Fibroblast of skin of scalp (primary cell): ENCODE data around the gene FLNB.

ENCODE experiments used
- DNase-seq: peaks from one replicate; pipeline ENCODE4 v3.0.0-alpha.2; 2013

Gene FLNB

GRCh38 chr3:58077596-58078285, 69.5 kb downstream of the FLNB start:
- peak; percentile 40 for DNase-seq

- no peak for DNase-seq
Observed at GRCh38 chr3:58078610-58079009, 70.4 kb downstream of the FLNB start.

DNA sequence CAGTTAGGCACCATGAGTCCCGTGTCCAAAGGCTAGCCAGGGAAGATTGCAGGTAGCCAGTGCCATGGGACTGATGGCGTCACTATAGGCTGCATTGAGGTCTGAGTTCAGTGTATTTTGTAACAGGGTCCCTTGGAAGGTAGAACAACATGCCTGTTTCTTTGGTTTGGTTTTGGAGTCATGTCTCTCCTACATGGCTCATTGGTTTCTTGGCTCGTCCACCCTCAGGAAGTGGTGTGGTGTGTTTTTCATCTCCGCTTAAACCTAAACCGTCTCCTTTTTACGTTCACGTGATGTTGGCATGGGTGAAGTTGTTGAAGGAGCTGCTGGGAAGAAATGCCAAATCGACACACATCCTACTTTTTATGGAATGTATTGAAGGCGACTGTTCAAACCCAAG, 71.6 kb downstream of the FLNB start:
- no peak for DNase-seq

DNA sequence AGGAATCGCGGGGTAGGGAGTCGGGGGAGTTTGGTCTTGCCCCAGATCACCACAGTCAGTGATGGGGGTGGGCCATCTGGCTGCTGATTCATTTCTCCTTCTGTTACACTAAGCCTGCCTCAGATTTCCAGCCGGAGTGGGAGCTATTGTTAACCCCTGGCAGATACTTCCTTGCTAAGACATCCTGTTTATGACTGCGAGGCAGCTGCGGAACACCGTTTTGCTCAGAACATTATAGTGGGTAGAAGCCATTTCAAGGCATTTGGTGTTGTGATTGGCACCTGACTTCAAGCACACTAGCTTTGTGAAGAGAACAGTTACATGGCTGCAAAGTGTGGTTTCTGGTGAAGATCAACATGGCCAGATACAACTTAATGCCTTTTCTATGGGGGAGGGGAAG, 73.8 kb downstream of the FLNB start:
- peak; percentile 56 for DNase-seq

DNA sequence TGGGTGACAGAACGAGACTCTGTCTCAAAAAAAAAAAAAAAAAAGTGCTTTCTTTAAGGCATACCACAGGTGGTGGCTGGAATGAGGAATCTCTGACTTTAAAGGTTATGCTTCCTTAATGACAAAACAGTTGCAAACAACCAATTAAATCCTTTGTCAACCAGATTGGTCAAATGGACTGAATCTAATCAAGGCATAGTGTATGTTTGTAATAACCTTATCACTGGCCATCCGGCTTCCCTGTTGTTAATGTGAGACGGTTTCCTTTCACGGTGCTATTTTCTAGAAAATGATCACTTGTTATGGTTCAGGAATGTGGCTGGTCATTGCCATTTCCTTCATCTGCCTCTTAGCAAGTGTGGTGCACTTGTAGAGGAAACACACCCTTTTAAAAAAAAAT, 75.9 kb downstream of the FLNB start:
- no peak for DNase-seq

GRCh38 chr3:58084788-58085543, 76.7 kb downstream of the FLNB start:
- no peak for DNase-seq

DNA sequence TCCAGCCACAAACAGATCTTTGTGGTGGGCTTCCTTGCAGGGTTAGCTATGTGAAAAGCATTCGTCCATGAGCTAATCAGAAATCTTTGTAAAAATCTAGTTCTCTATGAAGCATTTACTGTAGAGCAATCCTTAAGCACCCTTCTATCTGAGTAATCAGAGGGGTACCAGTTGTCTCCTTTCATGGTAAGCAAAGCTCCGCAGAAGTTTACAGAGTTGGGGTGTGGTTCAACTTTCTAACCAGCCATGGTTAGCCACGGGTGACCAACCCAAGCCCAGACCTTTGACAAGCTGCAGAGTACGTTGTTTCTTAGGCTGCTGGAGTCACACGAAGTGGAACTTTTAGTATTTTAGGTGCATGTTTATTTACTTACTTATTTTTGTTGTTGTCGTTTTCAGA, 77.4 kb downstream of the FLNB start:
- no peak for DNase-seq

DNA sequence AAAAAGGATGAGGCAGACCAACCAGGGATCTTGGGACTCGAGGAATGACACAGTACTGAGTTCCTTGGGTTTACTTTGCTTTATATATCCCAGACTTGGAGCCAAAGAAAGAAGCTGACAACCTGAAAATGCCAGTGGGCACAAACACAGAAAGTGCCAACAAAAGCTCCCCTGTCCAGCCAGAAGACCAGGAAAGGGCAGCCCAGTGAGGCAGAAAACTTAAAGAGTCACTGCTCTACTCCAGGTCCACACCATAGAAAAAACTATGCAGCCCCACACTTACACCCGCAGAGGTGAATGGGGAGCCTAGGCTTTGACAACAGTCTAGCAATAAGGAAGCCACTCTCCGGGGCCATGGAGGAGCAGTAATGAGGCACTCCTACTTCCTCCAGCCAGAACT, 80.3 kb downstream of the FLNB start:
- no peak for DNase-seq

- DNase-seq, result no peak
Observed at GRCh38 chr3:58090351-58090750, 82.1 kb downstream of the FLNB start.

DNA sequence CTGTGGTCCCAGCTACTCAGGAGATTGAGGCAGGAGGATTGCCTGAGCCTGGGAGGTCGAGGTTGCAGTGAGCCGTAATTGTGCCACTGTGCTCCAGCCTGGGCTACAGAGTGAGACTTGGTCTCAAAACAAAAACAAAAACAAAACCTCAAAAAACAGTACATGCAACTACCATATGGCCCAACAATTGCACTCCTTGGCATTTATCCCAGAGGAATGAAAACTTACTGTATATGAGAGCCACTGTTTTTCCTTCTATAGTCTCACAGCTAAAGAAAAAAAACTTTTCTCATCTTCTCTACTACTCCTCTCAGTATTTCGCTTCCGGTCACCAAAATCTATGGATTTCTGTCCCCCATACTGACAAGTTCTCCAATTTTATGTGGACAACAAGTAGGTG, 84.3 kb downstream of the FLNB start:
- DNase-seq, result no peak

- DNase-seq, result peak; percentile 50
Observed at GRCh38 chr3:58093574-58094195, 85.5 kb downstream of the FLNB start.

DNA sequence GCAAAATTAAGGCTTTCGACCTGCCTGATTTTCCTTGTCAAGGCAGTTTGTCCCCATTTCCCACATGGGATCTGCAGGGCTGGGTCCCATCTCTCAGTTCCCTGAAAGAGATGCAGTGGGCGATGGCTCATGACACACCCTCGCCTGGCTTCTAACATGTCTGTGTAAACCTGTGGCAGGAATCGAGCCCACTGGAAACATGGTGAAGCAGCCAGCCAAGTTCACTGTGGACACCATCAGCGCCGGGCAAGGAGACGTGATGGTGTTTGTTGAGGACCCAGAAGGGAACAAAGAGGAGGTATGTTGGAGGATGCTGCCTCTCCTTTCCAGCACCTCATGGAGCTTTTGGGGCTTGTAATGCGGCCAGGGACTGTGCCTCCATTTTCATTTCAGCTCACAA, 86.4 kb downstream of the FLNB start:
- no peak for DNase-seq

- no peak for DNase-seq
Observed at GRCh38 chr3:58095603-58096138, 87.4 kb downstream of the FLNB start.

DNA sequence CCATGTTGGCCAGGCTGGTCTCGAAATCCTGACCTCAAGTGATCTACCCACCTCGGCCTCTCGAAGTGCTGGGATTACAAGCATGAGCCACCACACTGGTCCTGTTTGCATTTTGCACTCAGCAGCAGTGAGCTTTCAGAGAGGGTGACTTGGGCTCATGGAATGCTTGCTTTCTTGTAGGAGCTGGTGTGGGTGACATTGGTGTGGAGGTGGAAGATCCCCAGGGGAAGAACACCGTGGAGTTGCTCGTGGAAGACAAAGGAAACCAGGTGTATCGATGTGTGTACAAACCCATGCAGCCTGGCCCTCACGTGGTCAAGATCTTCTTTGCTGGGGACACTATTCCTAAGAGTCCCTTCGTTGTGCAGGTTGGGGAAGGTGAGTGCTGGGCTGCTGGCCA, 90.3 kb downstream of the FLNB start:
- no peak for DNase-seq

DNA sequence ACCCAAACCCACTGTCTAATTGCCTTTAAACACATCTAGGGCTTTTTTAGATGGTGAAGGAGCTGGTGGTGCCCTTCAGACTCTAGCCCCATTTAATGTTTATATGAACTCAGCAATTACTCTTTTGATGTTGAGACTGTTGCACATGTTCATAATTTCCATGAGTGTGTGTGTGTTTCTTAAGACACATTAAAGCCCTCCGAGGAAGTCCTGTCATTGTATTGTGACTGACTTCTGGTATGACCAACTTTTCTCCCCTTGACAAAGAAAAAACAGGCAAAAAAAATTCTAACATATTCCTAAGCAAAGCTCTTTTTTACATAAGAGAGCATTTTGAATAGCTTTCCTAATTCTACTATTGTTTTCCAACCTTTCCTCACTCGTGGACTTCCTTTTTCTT, 91.6 kb downstream of the FLNB start:
- no peak for DNase-seq

DNA sequence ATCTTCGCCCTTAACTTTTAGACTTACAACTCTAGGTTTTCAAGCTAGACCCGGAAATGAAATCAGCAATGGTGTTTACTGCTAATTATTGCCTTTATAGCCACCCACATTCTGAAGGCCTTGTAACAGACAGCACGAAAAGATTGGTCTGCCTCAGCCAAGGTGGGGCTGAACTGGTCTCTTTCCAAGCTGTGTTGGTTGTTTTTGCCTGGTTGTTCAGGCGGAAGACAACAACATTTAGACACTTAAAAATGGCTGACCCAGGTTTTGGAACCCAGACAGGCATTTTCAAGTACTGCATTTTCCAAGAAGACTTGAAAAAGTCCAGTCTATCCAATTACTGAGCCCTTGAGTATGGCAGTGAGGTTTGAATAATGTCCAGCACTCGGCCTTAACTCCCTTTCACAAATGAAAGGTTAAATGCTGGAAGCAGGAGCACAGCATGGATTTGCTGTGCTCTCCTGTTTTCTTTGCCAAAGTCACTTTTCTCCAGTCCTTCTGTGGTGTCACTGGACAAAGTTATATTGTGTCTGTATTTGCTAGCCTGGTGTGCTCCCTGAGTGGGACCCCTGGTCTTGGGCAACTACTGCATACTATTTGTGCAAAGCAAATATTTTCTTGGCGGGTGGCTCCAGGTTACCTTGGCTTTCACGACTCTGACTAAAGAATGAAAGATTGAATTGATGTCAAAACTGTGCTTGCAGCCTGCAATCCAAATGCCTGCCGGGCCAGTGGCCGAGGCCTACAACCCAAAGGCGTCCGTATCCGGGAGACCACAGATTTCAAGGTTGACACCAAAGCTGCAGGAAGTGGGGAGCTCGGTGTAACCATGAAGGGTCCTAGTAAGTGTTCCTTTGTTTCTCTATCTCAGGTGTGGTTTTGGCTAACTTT, 93.5 kb downstream of the FLNB start:
- no peak for DNase-seq

- no peak for DNase-seq
Observed at GRCh38 chr3:58102390-58102750, 94.1 kb downstream of the FLNB start.

- DNase-seq, result no peak
Observed at GRCh38 chr3:58102976-58103451, 94.8 kb downstream of the FLNB start.

- DNase-seq, result no peak
Observed at GRCh38 chr3:58104151-58104550, 95.9 kb downstream of the FLNB start.

DNA sequence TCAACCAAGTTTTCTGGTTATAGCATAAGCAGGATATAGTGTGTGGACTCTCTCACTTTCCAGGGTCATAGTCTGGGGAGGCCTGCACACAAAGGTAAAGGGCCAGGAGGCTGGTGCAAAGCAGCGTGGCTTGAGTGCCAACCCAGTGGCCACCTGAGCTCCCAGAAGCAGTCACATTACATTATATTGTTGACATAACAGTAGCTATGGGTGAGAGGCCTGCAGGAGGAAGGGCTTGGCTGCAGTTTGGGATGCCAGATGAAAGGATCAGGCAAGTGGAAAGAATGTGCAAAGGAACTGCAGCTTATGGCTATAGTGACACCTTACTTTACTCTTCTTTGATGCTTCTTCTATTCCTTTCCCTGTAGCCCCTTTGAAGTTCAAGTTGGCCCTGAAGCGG, 96.5 kb downstream of the FLNB start:
- no peak for DNase-seq

GRCh38 chr3:58105196-58105595, 97.0 kb downstream of the FLNB start:
- no peak for DNase-seq

DNA sequence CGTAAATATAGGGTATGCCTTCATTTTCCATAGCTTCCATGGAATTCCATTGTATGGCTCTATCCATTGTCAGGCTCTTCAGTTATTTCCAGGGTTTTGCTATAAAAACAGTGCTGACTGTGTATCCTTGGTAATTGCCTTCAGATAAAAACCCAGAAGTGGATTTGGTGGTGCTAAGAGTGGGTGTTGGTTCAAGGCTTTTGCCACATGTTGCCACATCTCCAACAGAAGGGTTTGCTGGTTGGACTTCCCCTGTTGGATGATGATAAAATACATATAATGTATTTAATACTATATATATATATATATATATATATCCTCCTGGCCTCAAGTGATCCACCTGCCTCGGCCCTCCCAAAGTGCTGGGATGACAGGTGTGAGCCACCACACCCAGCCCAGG, 97.8 kb downstream of the FLNB start:
- no peak for DNase-seq

DNA sequence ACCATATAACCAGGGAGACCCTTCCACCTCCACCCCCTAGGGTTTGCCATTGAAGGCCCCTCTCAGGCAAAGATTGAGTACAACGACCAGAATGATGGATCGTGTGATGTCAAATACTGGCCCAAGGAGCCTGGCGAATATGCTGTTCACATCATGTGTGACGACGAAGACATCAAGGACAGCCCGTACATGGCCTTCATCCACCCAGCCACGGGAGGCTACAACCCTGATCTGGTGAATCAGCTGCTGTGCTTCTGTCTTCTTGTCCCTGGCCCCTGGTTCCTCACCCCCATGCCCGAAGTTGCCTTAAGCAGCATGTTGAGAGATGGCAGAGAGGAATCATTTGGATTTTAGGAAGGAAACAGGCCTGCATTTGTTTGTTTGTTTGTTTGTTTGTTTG, 98.4 kb downstream of the FLNB start:
- DNase-seq, result no peak
